GM10266 (cell line): ENCODE results near the gene ZNF446.
"Not testable (repeated sequence)": the region's sequence is repeated elsewhere in the genome, so short reads cannot be mapped to it uniquely, and the experiment has no call there.

Experiments used
- DNase-seq: peaks from one replicate; pipeline ENCODE4 v3.0.0; 2012; ENCODE audit errors: extremely low spot score
- CTCF ChIP-seq: IDR thresholded peaks from 2 replicates; pipeline ENCODE4 v1.5.1; 2012; ENCODE audit warnings: mild to moderate bottlenecking, low read depth; ENCODE audit not compliant: control insufficient read depth, insufficient read depth; ENCODE audit errors: missing control alignments

ZNF446 gene

DNA sequence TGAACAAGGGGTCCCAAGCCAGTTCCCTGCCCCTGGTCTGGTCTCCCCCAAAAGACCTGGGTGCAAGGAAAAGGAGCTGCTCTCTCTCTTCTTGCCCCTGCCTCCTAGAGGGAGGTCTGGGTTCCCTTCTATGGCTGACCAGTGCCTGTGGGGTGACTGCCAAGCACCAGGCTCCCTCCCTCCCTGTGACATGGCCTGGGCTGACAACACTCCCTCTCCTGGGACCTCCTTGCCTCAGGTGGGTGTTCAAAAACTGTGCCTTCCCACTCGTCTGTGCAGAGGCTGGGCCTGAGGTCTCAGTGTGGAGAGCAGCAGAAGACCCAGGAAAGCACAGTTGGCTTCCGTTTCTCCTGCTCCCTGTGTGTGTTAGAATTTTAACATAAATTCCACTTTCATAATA, 4.7 kb downstream of the ZNF446 start:
- DNase-seq: no peak
- TF ChIP-seq CTCF: no peak

GRCh38 chr19:58482372-58482771, 6.2 kb downstream of the ZNF446 start:
- TF ChIP-seq CTCF: no peak
- DNase-seq: no peak

- DNase-seq: no peak
- no peak for TF ChIP-seq CTCF
These were observed 7.6 kb downstream of the ZNF446 start for GRCh38 chr19:58483776-58484175.

- not testable (repeated sequence) for DNase-seq
These were observed 8.2 kb downstream of the ZNF446 start for GRCh38 chr19:58484349-58484748.

- DNase-seq: no peak
- TF ChIP-seq CTCF: no peak
These were observed 15.2 kb downstream of the ZNF446 start for GRCh38 chr19:58491393-58491792.

GRCh38 chr19:58492265-58492664, 16.1 kb downstream of the ZNF446 start:
- TF ChIP-seq CTCF: no peak
- no peak for DNase-seq

GRCh38 chr19:58497634-58498170, 21.6 kb downstream of the ZNF446 start:
- no peak for TF ChIP-seq CTCF
- no peak for DNase-seq
